HEK293T (cell line): Measurements from ENCODE around the gene ITGB3BP.

Source experiments
- CTCF ChIA-PET: fragments of 350-600 bp; formaldehyde crosslinking; extraction: SDS; loops from one replicate; lab custom pipeline; 2021; ENCODE audit warnings: antibody characterized with exemption, inconsistent platforms; lab: Yijun Ruan, JAX
- POLR2A ChIA-PET: fragments of 350-600 bp; formaldehyde crosslinking; extraction: SDS; loops from one replicate; lab custom pipeline; 2020; ENCODE audit warnings: antibody characterized with exemption, inconsistent platforms; lab: Yijun Ruan, JAX
- DNase-seq: peaks from one replicate; pipeline ENCODE4 v3.0.0; 2012; ENCODE audit warnings: mixed read lengths; ENCODE audit errors: extremely low spot score
- ARNT ChIP-seq: fragments of 450-650 bp; IDR thresholded peaks from 2 replicates; pipeline ENCODE4 v1.6.1; 2017; ENCODE audit warnings: mild to moderate bottlenecking
- BHLHE40 ChIP-seq: fragments of 450-650 bp; IDR thresholded peaks from 2 replicates; pipeline ENCODE4 v1.6.1; 2016; ENCODE audit warnings: mild to moderate bottlenecking, moderate library complexity, borderline replicate concordance
- CTBP1 ChIP-seq: fragments of 450-650 bp; IDR thresholded peaks from 2 replicates; pipeline ENCODE4 v1.6.1; 2016; ENCODE audit warnings: borderline replicate concordance
- ELF4 ChIP-seq: fragments of 450-650 bp; IDR thresholded peaks from 2 replicates; pipeline ENCODE4 v1.6.1; 2017; ENCODE audit warnings: antibody characterized with exemption
- FOXA1 ChIP-seq: fragments of 450-650 bp; IDR thresholded peaks from 2 replicates; pipeline ENCODE4 v1.6.1; 2016; ENCODE audit warnings: mild to moderate bottlenecking
- FOXK2 ChIP-seq: fragments of 450-650 bp; IDR thresholded peaks from 2 replicates; pipeline ENCODE4 v1.6.1; 2016; ENCODE audit warnings: mild to moderate bottlenecking
- FOXM1 ChIP-seq: fragments of 450-650 bp; IDR thresholded peaks from 2 replicates; pipeline ENCODE4 v1.6.1; 2017; ENCODE audit warnings: mild to moderate bottlenecking, borderline replicate concordance
- HDGF ChIP-seq: fragments of 450-650 bp; IDR thresholded peaks from 2 replicates; pipeline ENCODE4 v1.6.1; 2017; ENCODE audit warnings: antibody characterized with exemption, borderline replicate concordance
- L3MBTL2 ChIP-seq: fragments of 450-650 bp; conservative IDR thresholded peaks from 2 replicates; pipeline ENCODE4 v1.6.1; 2016; ENCODE audit warnings: mild to moderate bottlenecking
- LEF1 ChIP-seq: fragments of 450-650 bp; IDR thresholded peaks from 2 replicates; pipeline ENCODE4 v1.6.1; 2017; ENCODE audit warnings: mild to moderate bottlenecking, borderline replicate concordance
- NFRKB ChIP-seq: fragments of 450-650 bp; IDR thresholded peaks from 2 replicates; pipeline ENCODE4 v1.6.1; 2016; ENCODE audit warnings: mild to moderate bottlenecking, moderate library complexity
- SP1 ChIP-seq: fragments of 450-650 bp; IDR thresholded peaks from 2 replicates; pipeline ENCODE4 v1.6.1; 2017
- SUZ12 ChIP-seq: fragments of 450-650 bp; IDR thresholded peaks from 2 replicates; pipeline ENCODE4 v1.6.1; 2016; ENCODE audit warnings: mild to moderate bottlenecking
- TARDBP ChIP-seq: fragments of 450-650 bp; IDR thresholded peaks from 2 replicates; pipeline ENCODE4 v1.6.1; 2016
- ZNF384 ChIP-seq: fragments of 450-650 bp; IDR thresholded peaks from 2 replicates; pipeline ENCODE4 v1.6.1; 2016
- TF ChIP-seq, protein P1 (sequence below): fragments of 450-650 bp; IDR thresholded peaks from 2 replicates; pipeline ENCODE4 v1.6.1; 2016

Gene ITGB3BP

DNA sequence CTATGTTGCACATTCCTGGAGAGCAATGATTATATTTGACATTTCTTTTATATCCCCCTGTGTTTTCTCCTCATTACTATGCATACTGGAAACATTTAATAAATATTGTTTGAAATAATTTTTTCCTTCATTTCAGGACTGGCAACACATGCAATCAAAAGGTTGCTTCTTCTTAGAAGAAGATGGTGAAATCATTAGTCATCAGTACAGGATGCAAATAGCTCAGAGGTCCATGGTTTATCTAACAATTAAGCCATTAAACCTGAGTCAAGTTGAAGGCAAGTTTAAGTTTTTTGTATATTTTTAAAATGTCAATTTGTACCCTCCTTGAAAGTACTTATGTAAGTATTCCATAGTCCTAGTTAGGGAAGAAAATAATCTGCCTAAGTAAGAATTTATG is 22.8 kb upstream of the ITGB3BP start:
- CTCF ChIA-PET, result interaction anchor here (1.2 kb wide), 1 partner anchor 8 kb away, joined by 4 read pairs; no protein-coding TSS in a partner anchor
- TF ChIP-seq NFRKB (no peak), LEF1 (no peak), FOXA1 (no peak), ELF4 (no peak), SUZ12 (no peak), HDGF (no peak), TARDBP (no peak), FOXK2 (no peak)
- POLR2A ChIA-PET, result no interaction called here
- no peak for DNase-seq

DNA sequence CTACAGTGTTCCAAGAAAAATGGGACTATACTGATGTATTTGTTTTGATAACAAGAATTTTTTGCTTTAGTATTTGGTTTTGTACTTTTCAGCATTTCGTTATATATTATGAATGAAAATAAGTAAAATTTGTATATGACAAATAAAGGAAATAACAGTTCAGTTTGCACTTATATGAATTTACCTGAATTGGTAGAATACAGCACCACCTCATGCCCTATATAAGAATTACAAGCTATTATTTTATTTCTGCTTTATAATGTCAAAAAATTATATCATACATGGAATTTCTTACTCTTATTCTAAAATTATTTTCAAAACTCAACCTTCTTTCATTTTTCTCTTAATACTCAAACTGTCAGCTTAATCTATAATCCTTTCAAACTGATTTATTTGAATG is 14.9 kb upstream of the ITGB3BP start:
- ChIA-PET CTCF (interaction anchor here (0.5 to 1.5 kb wide), 11 partner anchors 8 to 1013 kb away, joined by 3 to 8 read pairs (median 4); no protein-coding TSS in a partner anchor), POLR2A (interaction anchor here (1.5 kb wide), 1 partner anchor 14 kb away, joined by 6 read pairs; the partner anchor contains the start of genes EFCAB7 and ITGB3BP)
- DNase-seq, result no peak
- TF ChIP-seq NFRKB (no peak), L3MBTL2 (no peak), SUZ12 (no peak), FOXM1 (no peak), LEF1 (no peak), ARNT (no peak), HDGF (no peak), ZNF384 (no peak), ELF4 (no peak), CTBP1 (no peak), FOXK2 (no peak), TARDBP (no peak), SP1 (no peak), FOXA1 (no peak), BHLHE40 (no peak)
- TF ChIP-seq, protein P1, sequence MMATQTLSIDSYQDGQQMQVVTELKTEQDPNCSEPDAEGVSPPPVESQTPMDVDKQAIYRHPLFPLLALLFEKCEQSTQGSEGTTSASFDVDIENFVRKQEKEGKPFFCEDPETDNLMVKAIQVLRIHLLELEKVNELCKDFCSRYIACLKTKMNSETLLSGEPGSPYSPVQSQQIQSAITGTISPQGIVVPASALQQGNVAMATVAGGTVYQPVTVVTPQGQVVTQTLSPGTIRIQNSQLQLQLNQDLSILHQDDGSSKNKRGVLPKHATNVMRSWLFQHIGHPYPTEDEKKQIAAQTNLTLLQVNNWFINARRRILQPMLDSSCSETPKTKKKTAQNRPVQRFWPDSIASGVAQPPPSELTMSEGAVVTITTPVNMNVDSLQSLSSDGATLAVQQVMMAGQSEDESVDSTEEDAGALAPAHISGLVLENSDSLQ, result no peak

DNA sequence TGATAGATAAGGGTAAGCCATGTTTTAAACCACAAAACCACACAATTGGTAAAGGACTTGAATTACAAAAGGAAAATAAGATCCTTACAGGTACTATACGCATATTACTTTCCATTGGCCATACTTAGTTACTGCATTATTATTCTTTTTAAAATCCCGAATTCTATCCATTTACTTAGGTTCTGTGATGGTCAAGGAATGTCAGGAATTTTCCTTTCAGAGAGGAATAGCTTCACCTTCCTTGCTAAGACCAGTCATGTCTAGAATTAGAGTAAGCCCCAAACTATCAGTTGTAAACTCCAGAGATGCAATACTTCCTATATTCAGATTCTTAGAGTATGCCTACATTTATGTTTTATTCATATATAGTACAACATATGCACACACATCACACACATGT is 14.0 kb upstream of the ITGB3BP start:
- POLR2A ChIA-PET, result interaction anchor here (1.5 kb wide), 1 partner anchor 13 kb away, joined by 6 read pairs; the partner anchor contains the start of genes EFCAB7 and ITGB3BP
- no peak for DNase-seq
- TF ChIP-seq ARNT (no peak), BHLHE40 (no peak), FOXK2 (no peak)
- CTCF ChIA-PET, result interaction anchor here (0.7 to 1.5 kb wide), 3 partner anchors 91 to 531 kb away, joined by 3 to 4 read pairs (median 4); no protein-coding TSS in a partner anchor

DNA sequence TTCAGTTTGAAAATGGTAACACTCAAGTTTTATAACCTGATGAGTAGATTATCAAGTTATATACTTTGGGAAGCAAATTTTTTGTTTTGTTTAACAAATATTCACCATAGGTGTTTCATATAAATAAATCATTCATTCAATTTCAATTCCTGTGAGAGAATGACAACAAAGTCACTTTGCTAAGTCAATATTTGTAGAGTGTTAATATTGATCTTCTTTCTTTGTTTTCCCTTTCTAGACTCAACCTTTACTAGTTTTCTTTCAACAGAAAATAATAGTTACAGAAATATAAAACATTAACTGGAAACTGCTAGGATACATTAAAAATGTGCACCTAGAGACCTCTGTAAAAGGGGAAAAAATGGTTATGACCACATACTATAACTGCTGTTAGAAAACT is 11.4 kb upstream of the ITGB3BP start:
- no peak for TF ChIP-seq ARNT
- no peak for TF ChIP-seq ELF4
- TF ChIP-seq, protein P1, result no peak
- TF ChIP-seq LEF1, result no peak
- no peak for TF ChIP-seq SUZ12
- TF ChIP-seq HDGF, result no peak
- TF ChIP-seq BHLHE40, result no peak
- no peak for TF ChIP-seq FOXM1
- no peak for TF ChIP-seq CTBP1
- no peak for TF ChIP-seq L3MBTL2
- TF ChIP-seq FOXK2, result no peak
- TF ChIP-seq FOXA1, result no peak
- no peak for TF ChIP-seq NFRKB
- TF ChIP-seq ZNF384, result no peak
- no peak for TF ChIP-seq TARDBP
- no peak for TF ChIP-seq SP1
- ChIA-PET POLR2A (no interaction called here), CTCF (no interaction called here)
- no peak for DNase-seq

DNA sequence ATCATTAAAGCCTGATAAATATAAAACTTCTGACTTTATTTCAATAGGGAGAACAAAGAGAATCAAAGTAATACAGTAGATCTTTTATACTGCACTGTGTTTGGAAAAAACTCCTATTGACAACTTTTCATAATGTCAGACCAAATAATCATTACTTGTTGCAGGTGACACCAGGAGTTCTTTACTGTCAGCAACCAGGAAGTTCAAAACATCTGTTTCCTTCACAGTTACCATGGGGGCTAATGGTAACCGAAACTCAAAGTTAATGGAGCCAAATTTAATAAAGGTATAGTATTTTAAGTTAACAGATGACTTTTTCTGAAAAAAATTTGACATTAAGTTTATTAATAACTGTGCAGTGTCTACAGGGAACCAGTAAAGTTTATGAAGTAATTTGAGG is 10.9 kb upstream of the ITGB3BP start:
- no peak for DNase-seq
- no peak for TF ChIP-seq ARNT
- TF ChIP-seq FOXM1, result no peak
- no peak for TF ChIP-seq FOXA1
- no peak for TF ChIP-seq FOXK2
- TF ChIP-seq HDGF, result no peak
- TF ChIP-seq TARDBP, result no peak
- TF ChIP-seq ZNF384, result no peak
- TF ChIP-seq, protein P1, result no peak
- TF ChIP-seq LEF1, result no peak
- no peak for TF ChIP-seq ELF4
- no peak for TF ChIP-seq CTBP1
- TF ChIP-seq NFRKB, result no peak
- TF ChIP-seq L3MBTL2, result no peak
- TF ChIP-seq SUZ12, result no peak
- ChIA-PET CTCF (interaction anchor here (0.7 kb wide), 1 partner anchor 12 kb away, joined by 4 read pairs; no protein-coding TSS in a partner anchor), POLR2A (no interaction called here)

DNA sequence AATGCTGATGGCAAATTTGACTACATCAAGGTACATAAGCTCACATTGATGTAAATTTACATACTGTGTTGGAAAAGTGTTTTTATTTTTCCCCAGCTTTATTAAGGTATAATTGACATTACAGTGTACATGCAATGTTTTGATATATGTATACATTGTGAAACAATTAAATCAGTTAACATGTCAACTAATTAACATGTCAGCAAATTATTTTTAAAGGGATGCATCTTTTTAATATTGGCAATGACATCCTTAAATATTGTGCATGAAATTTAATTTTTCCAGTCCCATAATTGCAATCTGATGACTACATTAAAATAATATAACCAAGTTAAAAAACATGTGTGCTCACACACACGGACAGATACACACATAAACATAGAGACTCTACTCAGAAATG is 9.7 kb upstream of the ITGB3BP start:
- no peak for TF ChIP-seq LEF1
- TF ChIP-seq TARDBP, result no peak
- no peak for TF ChIP-seq BHLHE40
- no peak for TF ChIP-seq NFRKB
- TF ChIP-seq SUZ12, result no peak
- TF ChIP-seq L3MBTL2, result no peak
- TF ChIP-seq CTBP1, result no peak
- TF ChIP-seq FOXA1, result no peak
- no peak for TF ChIP-seq FOXK2
- TF ChIP-seq, protein P1, result no peak
- no peak for TF ChIP-seq ZNF384
- no peak for TF ChIP-seq SP1
- TF ChIP-seq ARNT, result no peak
- no peak for TF ChIP-seq HDGF
- CTCF ChIA-PET, result no interaction called here
- POLR2A ChIA-PET, result no interaction called here
- DNase-seq, result no peak
